Activated CD4-positive, alpha-beta T cell treated with anti-CD3 and anti-CD28 coated beads for 36 hours (primary cell): ENCODE data around the gene NFKB2. TPM values are rescaled to one million over a fixed set of nuclear protein-coding genes. Genes with fewer than 3 reads are reported as not detected.

Source experiments
- ATAC-seq: fragments of 200-7000 bp; cut with Tn5 transposase; one replicate; pipeline ENCODE4 v1.10.0; 2021; ENCODE audit warnings: mild to moderate bottlenecking, moderate library complexity
- CTCF ChIA-PET: fragments of 350-600 bp; sonication (Branson Sonifier 250); formaldehyde crosslinking; loops from one replicate; lab custom pipeline; 2021; ENCODE audit warnings: antibody characterized with exemption; lab: Charles Lee
- POLR2A ChIA-PET: fragments of 350-600 bp; sonication (Branson Sonifier 250); formaldehyde crosslinking; loops from one replicate; lab custom pipeline; 2021; ENCODE audit warnings: antibody characterized with exemption, inconsistent platforms; lab: Charles Lee
- DNase-seq: peaks from one replicate; pipeline ENCODE4 v3.0.0-alpha.2; 2020
- H3K27ac Mint-ChIP-seq: one replicate; pipeline ENCODE4 v1.8.0; 2021; ENCODE audit warnings: mixed read lengths
- H3K27me3 Mint-ChIP-seq: one replicate; pipeline ENCODE4 v1.8.0; 2021; ENCODE audit warnings: mixed read lengths
- H3K36me3 Mint-ChIP-seq: one replicate; pipeline ENCODE4 v1.8.0; 2021; ENCODE audit warnings: low read depth, mixed read lengths
- H3K4me1 Mint-ChIP-seq: one replicate; pipeline ENCODE4 v1.8.0; 2021; ENCODE audit warnings: mixed read lengths
- H3K4me3 Mint-ChIP-seq: one replicate; pipeline ENCODE4 v1.8.0; 2021; ENCODE audit warnings: mild to moderate bottlenecking, moderate library complexity, mixed read lengths
- H3K9me3 Mint-ChIP-seq: one replicate; pipeline ENCODE4 v1.8.0; 2021; ENCODE audit warnings: low read depth, mixed read lengths
- intact Hi-C, 2 experiments: fragments of 100-400 bp; cut with DNase I in 1 of 2; cut with micrococcal nuclease in 1 of 2; formaldehyde crosslinking; loops; one replicate each; pipeline versions ENCODE4 v1.14.2 to v1.15.1; 2022 to 2024; cut with DNase I, micrococcal nuclease
- total RNA-seq, 2 experiments: library from RNA; stranded (reverse); gene quantifications; one replicate each; pipeline ENCODE4 v1.2.3, GENCODE V29; 2021

Gene NFKB2
- total RNA-seq, 2 experiments from 2014 or later: 228 to 238 TPM

DNA sequence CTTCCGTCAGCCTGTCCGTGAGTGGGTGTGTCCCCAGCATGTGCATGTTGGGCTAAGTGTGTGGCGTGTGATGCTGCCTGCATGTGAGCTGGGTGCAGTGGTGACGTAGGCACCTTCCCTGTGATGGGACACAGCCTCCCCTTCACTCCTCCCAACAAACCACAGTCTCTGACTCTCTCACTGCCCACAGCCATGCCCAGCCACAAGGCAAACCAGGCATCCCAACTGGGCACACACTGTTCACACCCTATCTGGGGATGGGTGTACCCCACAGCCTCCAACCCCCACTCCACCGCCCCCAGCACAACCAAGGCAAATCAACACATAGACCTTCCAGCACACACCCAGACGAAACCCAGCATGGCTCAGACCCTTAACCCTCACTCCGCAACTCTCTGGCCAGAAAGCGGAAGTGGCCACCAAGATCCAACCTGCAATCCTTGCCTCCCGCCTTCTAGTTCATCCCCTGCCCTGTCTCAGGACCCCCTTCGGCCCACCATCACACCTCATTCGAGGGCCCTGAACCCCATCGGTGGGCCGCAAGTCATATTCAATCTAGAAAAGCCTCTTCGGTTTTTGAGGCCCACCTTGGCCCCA, 12.7 kb downstream of the NFKB2 start:
- H3K4me1 Mint-ChIP-seq: peaks cover 33% of the 10 kb centered on the region
- H3K27me3 Mint-ChIP-seq: peaks cover 14% of the 10 kb centered on the region
- CTCF ChIA-PET: interaction anchor here (3.1 kb wide), 1 partner anchor 10 kb away, joined by 16 read pairs; no protein-coding TSS in a partner anchor
- H3K36me3 Mint-ChIP-seq: peaks cover 4% of the 10 kb centered on the region
- peak overlapping the region; percentile 69 for H3K4me3 Mint-ChIP-seq
- intact Hi-C loops: loop anchor here in 1 of 2 experiments (2.0 kb wide), 1 partner anchor 13 kb away; the partner anchor contains the start of gene NFKB2
- peak overlapping the region; percentile 4 for H3K27ac Mint-ChIP-seq
- no peaks in the 10 kb centered on the region for H3K9me3 Mint-ChIP-seq
- ATAC-seq: no peak
- peak; percentile 51 for DNase-seq
- POLR2A ChIA-PET: interaction anchor here (1.2 to 1.7 kb wide), 2 partner anchors 11 to 13 kb away, joined by 3 to 6 read pairs; partner anchors contain the start of gene NFKB2

DNA sequence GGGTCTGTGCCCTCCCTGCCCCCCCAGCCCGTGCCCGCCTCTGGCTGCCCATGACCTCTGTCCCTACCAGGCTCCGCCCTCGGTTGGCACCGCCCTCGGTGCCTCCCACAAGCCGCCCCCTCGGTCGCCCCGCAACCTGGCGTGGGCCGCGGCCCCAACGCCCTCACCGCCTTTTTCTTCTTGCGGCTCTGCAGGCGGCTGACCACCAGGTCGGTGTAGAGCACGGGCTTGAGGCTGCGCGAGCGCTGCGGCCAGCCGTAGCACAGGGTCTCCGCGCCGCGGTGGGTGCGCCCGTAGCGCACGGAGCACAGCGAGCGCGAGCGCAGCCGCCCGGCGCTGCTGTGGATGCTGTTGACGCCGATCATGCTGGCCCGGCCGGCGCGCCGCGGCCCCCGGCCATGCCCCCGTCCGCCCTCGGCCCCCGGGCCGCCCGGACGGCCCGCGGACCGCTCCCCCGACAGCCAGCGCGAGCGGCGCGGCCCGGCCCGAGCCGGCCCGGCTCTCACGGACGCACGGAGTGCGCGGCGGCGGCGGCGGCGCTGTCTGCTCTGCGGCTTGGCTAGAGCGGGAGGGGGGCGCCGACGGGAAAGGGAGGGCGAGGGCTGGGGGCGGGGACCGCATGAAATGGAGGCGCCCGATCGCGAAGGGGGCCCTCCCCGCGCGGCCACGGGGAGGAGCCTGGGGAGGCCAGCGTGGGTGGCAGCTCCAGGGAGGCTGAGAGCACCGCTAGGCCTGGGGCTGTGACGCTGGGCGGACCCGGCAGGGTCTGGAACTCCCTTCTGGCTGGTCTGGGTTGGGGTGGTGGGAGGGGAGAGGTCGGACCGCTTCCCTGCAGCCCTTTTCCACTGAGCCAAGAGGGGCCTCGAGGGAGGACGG, 13.5 kb downstream of the NFKB2 start:
- Mint-ChIP-seq H3K27ac (peak overlapping the region; percentile 73), H3K4me3 (peak overlapping the region; percentile 71), H3K9me3 (no peaks in the 10 kb centered on the region), H3K4me1 (peaks cover 35% of the 10 kb centered on the region), H3K36me3 (no peaks in the 10 kb centered on the region), H3K27me3 (peaks cover 14% of the 10 kb centered on the region)
- ATAC-seq (peak; percentile 69), DNase-seq (peak; percentile 91)
- intact Hi-C loops: loop anchor here (1.0 to 2.0 kb wide), 7 partner anchors 10 to 93 kb away; partner anchors contain the start of genes ACTR1A (in 1 of the 2), FBXL15 (in 1 of the 2) and NFKB2 (in 1 of the 2)
- ChIA-PET POLR2A (interaction anchor here (0.5 to 2.0 kb wide), 5 partner anchors 12 to 991 kb away, joined by 3 to 11 read pairs (median 4); partner anchors contain the start of genes FBXL15 and NFKB2), CTCF (interaction anchor here (0.9 to 3.1 kb wide), 7 partner anchors 11 to 239 kb away, joined by 4 to 31 read pairs (median 7); partner anchors contain the start of gene FBXL15)

- H3K4me1 Mint-ChIP-seq: peaks cover 35% of the 10 kb centered on the region
- CTCF ChIA-PET: interaction anchor here (0.9 to 3.1 kb wide), 9 partner anchors 11 to 240 kb away, joined by 4 to 31 read pairs (median 5); partner anchors contain the start of gene FBXL15
These were observed 14.3 kb downstream of the NFKB2 start for GRCh38 chr10:102409604-102410428.

DNA sequence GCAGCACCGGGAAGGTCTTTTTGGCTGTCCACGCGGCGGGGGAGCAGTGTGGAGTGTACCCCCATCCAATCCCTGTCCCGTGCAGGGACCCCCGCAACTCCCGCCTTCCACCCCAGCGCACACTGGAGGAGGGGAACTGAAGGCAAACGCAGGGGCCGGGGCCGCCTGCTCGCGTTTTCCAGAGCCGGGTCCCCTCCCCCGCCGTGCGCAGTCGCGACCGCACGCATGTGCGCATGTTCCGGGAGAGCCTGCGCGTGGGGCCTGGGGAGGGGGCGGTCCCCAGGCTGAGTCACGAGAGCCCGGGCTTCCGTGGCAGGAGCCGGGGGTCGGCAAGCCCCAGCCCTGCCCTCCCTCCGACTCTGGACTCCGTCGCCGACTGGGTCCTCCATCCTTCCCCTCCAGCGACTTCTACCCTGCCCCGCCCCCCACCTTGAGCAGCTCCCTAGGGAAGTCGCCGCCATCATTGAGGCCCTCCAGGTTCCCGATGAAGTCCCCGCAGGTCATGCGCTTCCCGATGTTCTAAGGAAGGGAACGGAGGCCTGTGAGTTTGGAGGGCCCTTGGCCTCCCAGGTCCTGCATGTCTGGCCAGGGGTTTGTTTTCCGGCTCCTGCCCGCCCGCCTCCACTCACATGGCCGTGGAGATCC, 15.0 kb downstream of the NFKB2 start:
- ATAC-seq: peak; percentile 34
- ChIA-PET CTCF (interaction anchor here (1.4 to 3.1 kb wide), 8 partner anchors 11 to 241 kb away, joined by 4 to 31 read pairs (median 6); partner anchors contain the start of gene FBXL15), POLR2A (interaction anchor here (1.7 to 2.0 kb wide), 2 partner anchors 10 to 17 kb away, joined by 9 to 11 read pairs; partner anchors contain the start of gene FBXL15)
- peaks cover 35% of the 10 kb centered on the region for H3K4me1 Mint-ChIP-seq
- H3K27me3 Mint-ChIP-seq: peaks cover 14% of the 10 kb centered on the region
- H3K9me3 Mint-ChIP-seq: no peaks in the 10 kb centered on the region
- H3K4me3 Mint-ChIP-seq: peak overlapping the region; percentile 71
- peak overlapping the region; percentile 73 for H3K27ac Mint-ChIP-seq
- peak; percentile 86 for DNase-seq
- intact Hi-C loops: no loop called here
- no peaks in the 10 kb centered on the region for H3K36me3 Mint-ChIP-seq

More at GRCh38 chr10:102409604-102410428, 14.3 kb downstream of the NFKB2 start:
- Mint-ChIP-seq H3K4me3 (peak overlapping the region; percentile 71), H3K27me3 (peaks cover 14% of the 10 kb centered on the region), H3K27ac (peak overlapping the region; percentile 73), H3K36me3 (no peaks in the 10 kb centered on the region), H3K9me3 (no peaks in the 10 kb centered on the region)
- POLR2A ChIA-PET: interaction anchor here (0.5 to 2.0 kb wide), 5 partner anchors 11 to 992 kb away, joined by 3 to 11 read pairs (median 4); partner anchors contain the start of genes FBXL15 and NFKB2
- ATAC-seq: no peak
- peak; percentile 35 for DNase-seq
- intact Hi-C loops: loop anchor here (1.0 to 2.0 kb wide), 7 partner anchors 10 to 92 kb away; partner anchors contain the start of genes ACTR1A (in 1 of the 2), FBXL15 (in 1 of the 2) and NFKB2 (in 1 of the 2)

DNA sequence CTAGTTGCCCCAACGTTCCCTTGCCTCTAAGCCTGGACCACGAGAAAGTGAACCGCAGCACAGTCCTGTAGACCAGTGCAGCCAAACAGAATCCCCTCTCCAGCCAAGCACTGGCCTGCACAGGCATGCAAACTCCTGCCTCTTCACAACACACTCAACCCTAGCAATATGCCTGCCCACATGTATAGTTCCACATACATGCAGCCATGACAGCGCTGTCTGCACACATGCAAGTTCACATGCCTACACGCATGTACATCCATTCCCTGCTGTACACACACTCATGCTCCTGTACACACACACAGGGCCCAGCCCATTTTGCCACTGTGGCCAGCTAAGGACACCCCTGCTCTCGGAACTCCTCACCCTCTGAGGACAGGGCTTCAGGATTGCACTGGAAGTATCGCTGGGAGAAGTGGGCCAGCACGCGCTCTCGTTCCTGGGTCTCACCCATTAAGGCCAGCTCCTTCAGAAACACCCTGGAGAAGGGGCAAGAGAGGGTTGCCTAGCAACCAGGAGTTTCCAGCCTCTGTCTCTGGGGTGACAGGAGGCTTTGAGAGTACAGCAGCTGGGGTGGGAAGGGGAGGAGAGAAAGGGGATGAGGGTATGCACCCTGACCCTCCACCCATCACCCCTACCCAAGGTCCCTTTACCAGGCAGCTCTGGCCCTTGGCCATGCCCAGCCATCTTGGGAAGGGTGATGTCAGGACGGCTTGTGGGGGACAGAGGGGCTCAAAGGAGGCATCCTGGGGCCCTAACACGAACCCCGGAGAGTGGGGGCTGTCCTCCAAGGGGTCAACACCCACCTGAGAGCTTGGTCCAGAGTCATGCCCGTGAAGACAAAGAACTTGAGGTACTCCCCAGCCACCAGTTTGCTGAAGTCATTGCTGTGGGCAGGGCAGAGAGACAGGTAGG, 16.1 kb downstream of the NFKB2 start:
- peaks cover 20% of the 10 kb centered on the region for H3K27me3 Mint-ChIP-seq
- intact Hi-C loops: no loop called here
- H3K36me3 Mint-ChIP-seq: no peaks in the 10 kb centered on the region
- peak overlapping the region; percentile 70 for H3K27ac Mint-ChIP-seq
- ChIA-PET CTCF (interaction anchor here (0.6 to 3.1 kb wide), 5 partner anchors 8 to 238 kb away, joined by 3 to 31 read pairs (median 7); partner anchors contain the start of gene FBXL15), POLR2A (interaction anchor here (0.6 kb wide), 1 partner anchor 183 kb away, joined by 3 read pairs; no protein-coding TSS in a partner anchor)
- ATAC-seq: no peak
- peaks cover 35% of the 10 kb centered on the region for H3K4me1 Mint-ChIP-seq
- no peak for DNase-seq
- peak overlapping the region; percentile 71 for H3K4me3 Mint-ChIP-seq
- H3K9me3 Mint-ChIP-seq: no peaks in the 10 kb centered on the region

DNA sequence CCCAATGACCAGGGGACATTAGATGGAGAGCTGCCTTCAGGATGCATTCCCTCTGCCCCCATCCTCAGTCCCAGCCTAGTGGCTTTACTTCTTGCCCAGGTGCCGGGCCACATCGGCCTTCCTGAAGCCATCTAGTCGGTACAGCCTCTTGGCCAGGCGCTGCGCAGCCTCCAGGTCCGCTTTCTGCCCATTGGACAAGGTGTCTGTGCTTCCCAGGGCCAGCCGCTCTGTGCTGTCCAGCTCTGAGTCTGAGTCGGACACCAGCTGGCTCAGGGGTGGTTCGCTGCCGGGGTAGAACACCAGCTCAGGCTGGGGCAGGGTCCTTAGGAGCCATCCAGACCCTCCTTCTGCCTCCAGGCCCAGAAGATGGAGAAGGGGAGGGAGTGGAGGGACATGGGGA, 16.8 kb downstream of the NFKB2 start:
- H3K4me1 Mint-ChIP-seq: peaks cover 35% of the 10 kb centered on the region
- intact Hi-C loops: no loop called here
- no peak overlapping the region for H3K4me3 Mint-ChIP-seq
- H3K9me3 Mint-ChIP-seq: no peaks in the 10 kb centered on the region
- ATAC-seq (no peak), DNase-seq (no peak)
- POLR2A ChIA-PET: interaction anchor here (0.6 kb wide), 1 partner anchor 184 kb away, joined by 3 read pairs; no protein-coding TSS in a partner anchor
- peaks cover 23% of the 10 kb centered on the region for H3K27me3 Mint-ChIP-seq
- H3K36me3 Mint-ChIP-seq: no peaks in the 10 kb centered on the region
- CTCF ChIA-PET: interaction anchor here (0.6 to 1.5 kb wide), 2 partner anchors 9 to 192 kb away, joined by 3 to 7 read pairs; no protein-coding TSS in a partner anchor
- H3K27ac Mint-ChIP-seq: no peak overlapping the region

GRCh38 chr10:102413053-102413705, 17.7 kb downstream of the NFKB2 start:
- Mint-ChIP-seq H3K27ac (no peak overlapping the region), H3K36me3 (no peaks in the 10 kb centered on the region), H3K9me3 (no peaks in the 10 kb centered on the region), H3K4me1 (peaks cover 31% of the 10 kb centered on the region), H3K4me3 (no peak overlapping the region), H3K27me3 (peaks cover 29% of the 10 kb centered on the region)
- CTCF ChIA-PET: interaction anchor here (0.6 to 1.5 kb wide), 6 partner anchors 10 to 233 kb away, joined by 3 to 7 read pairs (median 4); no protein-coding TSS in a partner anchor
- POLR2A ChIA-PET: interaction anchor here (0.8 kb wide), 1 partner anchor 19 kb away, joined by 3 read pairs; the partner anchor contains the start of gene CUEDC2
- intact Hi-C loops: no loop called here
- DNase-seq (peak; percentile 72), ATAC-seq (peak; percentile 32)

DNA sequence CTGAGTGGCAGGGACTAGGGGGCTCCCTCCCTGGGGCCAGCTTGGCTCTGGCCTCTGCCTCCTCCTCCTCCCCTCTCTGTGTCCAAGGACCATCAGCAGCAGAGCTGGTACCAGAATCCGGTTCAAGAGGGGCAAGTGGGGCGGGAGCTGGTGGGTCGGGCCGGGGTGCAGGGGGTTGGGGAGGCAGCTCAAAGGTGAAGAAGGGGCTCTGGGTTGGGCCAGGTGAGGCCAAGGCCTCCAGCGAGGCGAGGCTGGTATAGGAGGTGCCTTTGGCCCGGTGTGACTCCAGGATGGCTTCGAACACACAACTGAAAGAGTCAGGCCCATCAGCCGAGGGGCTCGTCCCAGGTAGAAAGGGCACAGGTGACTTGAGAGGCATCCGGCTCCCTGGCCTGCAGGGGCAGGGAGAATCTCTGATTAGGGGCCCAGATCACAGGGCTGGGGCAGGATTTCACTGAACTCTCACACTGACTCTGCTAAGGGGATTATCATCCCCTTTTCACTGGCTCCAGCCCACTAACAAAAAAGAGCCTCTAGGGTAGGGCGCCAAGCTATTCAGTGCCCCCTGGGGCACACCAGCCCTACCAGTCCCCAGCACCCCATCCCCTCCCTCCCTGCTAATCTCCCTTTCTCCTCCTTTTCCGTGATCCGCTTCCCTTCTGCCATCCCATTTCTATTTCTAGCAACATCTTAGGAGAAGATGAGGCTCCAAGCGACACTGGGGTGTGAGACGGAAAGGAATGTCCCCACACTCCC, 18.5 kb downstream of the NFKB2 start:
- ATAC-seq (no peak), DNase-seq (no peak)
- peaks cover 31% of the 10 kb centered on the region for H3K4me1 Mint-ChIP-seq
- H3K27me3 Mint-ChIP-seq: peaks cover 29% of the 10 kb centered on the region
- intact Hi-C loops: no loop called here
- H3K9me3 Mint-ChIP-seq: no peaks in the 10 kb centered on the region
- ChIA-PET CTCF (interaction anchor here (0.6 to 1.4 kb wide), 3 partner anchors 36 to 232 kb away, joined by 3 to 4 read pairs (median 4); no protein-coding TSS in a partner anchor), POLR2A (interaction anchor here (0.8 kb wide), 1 partner anchor 18 kb away, joined by 3 read pairs; the partner anchor contains the start of gene CUEDC2)
- H3K27ac Mint-ChIP-seq: no peak overlapping the region
- no peaks in the 10 kb centered on the region for H3K36me3 Mint-ChIP-seq
- H3K4me3 Mint-ChIP-seq: no peak overlapping the region
